ENCODE measurements around the gene VKORC1L1. TPM values are rescaled to one million over a fixed set of nuclear protein-coding genes. Genes with fewer than 3 reads are reported as not detected.
"Not testable (repeated sequence)": the region's sequence is repeated elsewhere in the genome, so short reads cannot be mapped to it uniquely, and the experiment has no call there.

Gene VKORC1L1
- total and polyA plus RNA-seq, 10 of the 15 experiments (the other 5 are each of a cell fraction or from before 2014, with no cell fraction given) = 3.3 to 18.8 (median 12.5) TPM

- BruUV-seq (replicated peaks); POLR2A ChIA-PET; H3K36me3 ChIP-seq (ENCODE audit: control insufficient read depth in 2 of 2, insufficient read depth in 2 of 2, low read length in 1 of 2); SMC1A ChIA-PET (ENCODE audit: uncharacterized antibody, unreplicated experiment); H3K9ac ChIP-seq (ENCODE audit: control insufficient read depth, insufficient read depth, low read length); intact Hi-C loops (cut with micrococcal nuclease; ENCODE audit: unreplicated experiment); H3K4me3 ChIP-seq; H3K79me2 ChIP-seq (ENCODE audit: control insufficient read depth, insufficient read depth, low read length); DNase-seq (ENCODE audit: low read depth, low spot score); H3K4me2 ChIP-seq (ENCODE audit: control insufficient read depth, insufficient read depth); RAD21 ChIA-PET (ENCODE audit: unreplicated experiment); in situ Hi-C loops (cut with MboI); H3K9me3 ChIP-seq (replicated peaks; ENCODE audit: control insufficient read depth, insufficient read depth, low read length); H4K20me1 ChIP-seq (ENCODE audit: control insufficient read depth, insufficient read depth); H3K27ac ChIP-seq (ENCODE audit: control insufficient read depth, insufficient read depth); H3K4me1 ChIP-seq (ENCODE audit: control insufficient read depth, insufficient read depth, low read length); ATAC-seq; H3K27me3 ChIP-seq (replicated peaks in 1 of 2; ENCODE audit: control insufficient read depth in 2 of 2, insufficient read depth in 2 of 2, low read length in 1 of 2); FAIRE-seq; H2AFZ ChIP-seq (ENCODE audit: control insufficient read depth, low read depth, low read length): not testable (repeated sequence)
- 59% methylated on average over 3 of the region's 3 CpGs for whole genome bisulfite sequencing (ENCODE audit: insufficient coverage, insufficient replicate concordance, low lambda C conversion rate, missing lambda C conversion rate)
- CTCF ChIA-PET = interaction anchor here (0.6 kb wide), 1 partner anchor 565 kb away, joined by 3 read pairs; no protein-coding TSS in a partner anchor
Observed at GRCh38 chr7:65866244-65866643, 6.6 kb upstream of the VKORC1L1 start.

GRCh38 chr7:65867681-65868080 is 5.2 kb upstream of the VKORC1L1 start:
- H3K4me3 ChIP-seq; RAD21 ChIA-PET (ENCODE audit: unreplicated experiment); FAIRE-seq; H2AFZ ChIP-seq (ENCODE audit: control insufficient read depth, low read depth, low read length); H3K27ac ChIP-seq (ENCODE audit: control insufficient read depth, insufficient read depth); H3K9ac ChIP-seq (ENCODE audit: control insufficient read depth, insufficient read depth, low read length); H3K4me1 ChIP-seq (ENCODE audit: control insufficient read depth, insufficient read depth, low read length); CTCF ChIA-PET; BruUV-seq (replicated peaks); H3K27me3 ChIP-seq (replicated peaks in 1 of 2; ENCODE audit: control insufficient read depth in 2 of 2, insufficient read depth in 2 of 2, low read length in 1 of 2); DNase-seq (ENCODE audit: low read depth, low spot score); H3K4me2 ChIP-seq (ENCODE audit: control insufficient read depth, insufficient read depth); SMC1A ChIA-PET (ENCODE audit: uncharacterized antibody, unreplicated experiment); H4K20me1 ChIP-seq (ENCODE audit: control insufficient read depth, insufficient read depth); H3K9me3 ChIP-seq (replicated peaks; ENCODE audit: control insufficient read depth, insufficient read depth, low read length); intact Hi-C loops (cut with micrococcal nuclease; ENCODE audit: unreplicated experiment); ATAC-seq; H3K79me2 ChIP-seq (ENCODE audit: control insufficient read depth, insufficient read depth, low read length); POLR2A ChIA-PET; in situ Hi-C loops (cut with MboI); H3K36me3 ChIP-seq (ENCODE audit: control insufficient read depth in 2 of 2, insufficient read depth in 2 of 2, low read length in 1 of 2): not testable (repeated sequence)
- WGBS (ENCODE audit: insufficient coverage, insufficient replicate concordance, low lambda C conversion rate, missing lambda C conversion rate) = 86% methylated on average over 2 of the region's 2 CpGs

- H3K9ac ChIP-seq (ENCODE audit: control insufficient read depth, insufficient read depth, low read length); H3K4me3 ChIP-seq; ATAC-seq; CTCF ChIA-PET; H3K79me2 ChIP-seq (ENCODE audit: control insufficient read depth, insufficient read depth, low read length); FAIRE-seq; in situ Hi-C loops (cut with MboI); H3K4me1 ChIP-seq (ENCODE audit: control insufficient read depth, insufficient read depth, low read length); H3K9me3 ChIP-seq (replicated peaks; ENCODE audit: control insufficient read depth, insufficient read depth, low read length); H3K4me2 ChIP-seq (ENCODE audit: control insufficient read depth, insufficient read depth); intact Hi-C loops (cut with micrococcal nuclease; ENCODE audit: unreplicated experiment); H3K36me3 ChIP-seq (ENCODE audit: control insufficient read depth in 2 of 2, insufficient read depth in 2 of 2, low read length in 1 of 2); DNase-seq (ENCODE audit: low read depth, low spot score); H3K27me3 ChIP-seq (replicated peaks in 1 of 2; ENCODE audit: control insufficient read depth in 2 of 2, insufficient read depth in 2 of 2, low read length in 1 of 2); POLR2A ChIA-PET; BruUV-seq (replicated peaks); H4K20me1 ChIP-seq (ENCODE audit: control insufficient read depth, insufficient read depth); H2AFZ ChIP-seq (ENCODE audit: control insufficient read depth, low read depth, low read length); H3K27ac ChIP-seq (ENCODE audit: control insufficient read depth, insufficient read depth): not testable (repeated sequence)
- ChIA-PET SMC1A (ENCODE audit: uncharacterized antibody, unreplicated experiment) (interaction anchor here (0.6 kb wide), 1 partner anchor 13 kb away, joined by 3 read pairs; no protein-coding TSS in a partner anchor), RAD21 (ENCODE audit: unreplicated experiment) (interaction anchor here (0.6 kb wide), 1 partner anchor 33 kb away, joined by 3 read pairs; no protein-coding TSS in a partner anchor)
- 57% methylated on average over 5 of the region's 5 CpGs for WGBS (ENCODE audit: insufficient coverage, insufficient replicate concordance, low lambda C conversion rate, missing lambda C conversion rate)
Observed at GRCh38 chr7:65869312-65869711, 3.6 kb upstream of the VKORC1L1 start.
